ENCODE results near the gene TMEM209.

GRCh38 chr7:130216025-130216424, 10.8 kb upstream of the TMEM209 start:
- no peak for TF ChIP-seq POLR2AphosphoS5 (IDR thresholded peaks at IDR 0.05; ENCODE audit: borderline replicate concordance, low read depth, low read length)
- no peak for TF ChIP-seq EZH2 (IDR thresholded peaks at IDR 0.05)

Measured in SK-N-MC (cell line).